HG02938 (cell line): ENCODE data around the gene ARHGAP26.

Experiments
- ATAC-seq: cut with Tn5 transposase; IDR thresholded peaks from one replicate; pipeline ENCODE4 v1.9.1; 2021; ENCODE audit warnings: mild to moderate bottlenecking, moderate library complexity; ENCODE audit not compliant: unreplicated experiment

ARHGAP26 gene

GRCh38 chr5:142826741-142827492, 56.7 kb downstream of the ARHGAP26 start:
- no peak for ATAC-seq

DNA sequence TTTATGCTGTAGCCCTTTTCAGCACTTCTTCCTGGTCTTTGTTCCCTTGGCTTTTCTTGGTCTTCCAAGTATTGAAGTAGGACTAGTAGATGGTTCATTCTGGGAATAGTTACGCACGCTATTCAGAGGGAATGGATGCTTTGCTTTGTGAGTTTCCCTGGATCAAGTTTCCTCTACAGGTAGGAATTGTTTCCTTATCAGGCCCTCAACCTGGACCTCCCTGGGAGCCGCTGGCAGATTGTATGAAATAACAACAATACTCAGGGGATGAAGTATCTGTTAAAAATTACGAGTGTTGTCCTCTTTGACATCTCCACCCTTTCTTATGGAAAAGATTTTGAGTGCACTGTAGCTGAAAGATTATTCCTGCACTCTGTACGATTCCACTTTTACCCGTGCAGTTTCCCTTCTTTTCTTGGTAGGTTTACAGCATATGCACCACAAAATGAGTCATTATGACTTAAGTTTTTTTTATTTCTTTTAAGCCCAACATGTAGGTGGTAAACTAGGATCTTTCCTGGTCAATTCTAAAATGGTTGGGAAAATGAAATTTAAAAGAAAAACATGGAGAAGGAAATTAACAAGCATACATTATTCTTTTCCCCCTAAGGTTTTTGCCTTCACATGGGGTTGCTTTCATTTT, 57.9 kb downstream of the ARHGAP26 start:
- ATAC-seq: no peak

GRCh38 chr5:142828797-142829535, 58.8 kb downstream of the ARHGAP26 start:
- no peak for ATAC-seq

DNA sequence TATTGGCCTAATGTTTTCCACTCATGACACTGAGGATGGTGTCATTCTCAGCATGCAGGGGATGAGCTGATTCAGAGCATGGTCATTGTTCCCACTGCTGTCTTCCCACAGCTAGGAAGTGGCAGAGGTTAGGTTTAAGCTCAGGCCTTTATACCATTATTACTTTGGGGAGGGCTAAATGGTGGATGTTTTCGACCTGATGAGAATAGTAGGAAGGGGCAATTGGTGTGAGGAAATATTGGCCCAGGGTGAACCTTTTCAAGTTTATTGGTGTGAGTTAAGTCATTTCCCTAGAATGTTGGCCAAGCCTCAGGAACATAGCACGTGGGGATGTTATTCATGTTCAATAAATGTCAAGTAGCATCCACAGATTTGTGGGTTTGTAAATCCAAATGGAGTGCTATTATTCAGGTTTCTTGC, 59.6 kb downstream of the ARHGAP26 start:
- ATAC-seq: no peak

DNA sequence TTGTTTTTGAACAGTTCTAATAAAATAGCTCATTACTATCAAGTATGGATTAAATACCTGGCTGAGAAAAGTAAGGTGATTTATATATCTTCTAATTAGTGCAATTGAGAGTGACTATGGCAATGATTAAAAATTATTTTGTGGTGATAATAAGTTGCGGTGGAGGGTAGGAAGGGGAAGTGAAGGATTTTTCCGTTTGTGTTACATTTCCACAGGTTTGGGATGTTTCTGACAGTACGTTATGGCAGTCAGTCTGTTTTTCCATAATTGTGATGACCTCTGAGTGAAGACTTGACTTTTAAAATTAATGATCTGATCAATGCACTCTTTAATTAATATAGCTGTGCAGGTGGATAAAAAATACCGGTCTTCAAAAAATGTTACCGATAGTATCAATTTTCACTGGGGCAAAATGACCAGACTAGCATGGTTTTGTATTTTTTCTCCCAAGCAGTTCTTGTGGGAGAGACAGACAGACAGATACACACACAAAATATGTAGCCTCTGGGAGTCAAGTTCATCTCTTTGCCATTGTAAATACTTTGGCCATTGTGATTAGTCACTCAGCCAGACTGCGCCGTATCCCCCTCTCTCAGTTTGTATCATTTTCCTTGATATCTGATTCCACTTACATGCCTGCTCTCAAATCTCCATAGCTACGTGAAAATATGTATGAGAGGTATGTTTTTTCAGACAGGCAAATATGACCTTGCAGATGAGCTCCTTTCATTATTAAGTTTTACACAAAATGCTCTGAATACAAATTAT, 60.2 kb downstream of the ARHGAP26 start:
- no peak for ATAC-seq

GRCh38 chr5:142831009-142831383, 60.8 kb downstream of the ARHGAP26 start:
- no peak for ATAC-seq

- ATAC-seq: no peak
These were observed 62.1 kb downstream of the ARHGAP26 start for GRCh38 chr5:142832263-142832662.

DNA sequence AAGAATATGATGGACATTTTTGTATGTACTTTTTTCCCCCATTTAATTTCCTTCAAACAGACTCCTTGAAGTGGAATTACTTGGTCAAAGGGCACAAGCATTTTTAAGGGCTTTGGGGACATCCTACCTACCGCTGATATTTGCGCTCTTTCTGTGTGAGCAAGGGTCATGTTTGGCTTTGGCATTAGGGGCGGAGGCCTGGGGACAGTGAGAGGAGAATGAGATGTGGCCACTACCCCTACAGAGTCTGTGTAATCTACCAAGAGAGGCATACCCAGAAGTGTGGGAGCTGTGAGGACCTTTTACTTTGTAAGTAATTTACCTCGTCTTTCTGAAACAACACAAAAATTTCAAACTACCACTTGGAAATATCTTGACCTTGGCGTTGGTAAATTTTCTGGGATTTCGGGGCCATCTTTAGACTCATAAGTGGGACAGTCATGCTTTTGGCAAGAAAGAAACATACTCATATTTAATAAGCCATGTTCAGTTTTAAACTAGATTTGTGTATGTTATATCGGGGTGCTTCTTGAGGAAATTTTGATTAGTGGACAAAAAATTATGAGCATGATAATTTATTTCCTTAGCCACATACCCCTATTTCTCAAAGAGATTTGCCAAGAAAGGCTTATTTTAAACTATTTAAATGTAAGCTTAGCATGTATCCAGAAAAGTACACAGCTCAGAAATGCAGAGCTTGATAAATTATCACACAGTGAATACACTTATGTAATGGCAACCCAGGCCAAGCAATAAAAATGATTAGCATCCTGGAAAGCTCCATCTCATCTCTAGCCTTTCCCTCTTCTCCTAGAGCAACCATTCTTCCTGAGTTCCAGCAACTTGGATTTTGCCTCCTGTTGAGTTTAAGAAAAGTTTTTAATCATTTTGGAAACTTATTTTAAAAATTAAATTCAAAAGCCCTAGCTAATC, 63.6 kb downstream of the ARHGAP26 start:
- no peak for ATAC-seq

DNA sequence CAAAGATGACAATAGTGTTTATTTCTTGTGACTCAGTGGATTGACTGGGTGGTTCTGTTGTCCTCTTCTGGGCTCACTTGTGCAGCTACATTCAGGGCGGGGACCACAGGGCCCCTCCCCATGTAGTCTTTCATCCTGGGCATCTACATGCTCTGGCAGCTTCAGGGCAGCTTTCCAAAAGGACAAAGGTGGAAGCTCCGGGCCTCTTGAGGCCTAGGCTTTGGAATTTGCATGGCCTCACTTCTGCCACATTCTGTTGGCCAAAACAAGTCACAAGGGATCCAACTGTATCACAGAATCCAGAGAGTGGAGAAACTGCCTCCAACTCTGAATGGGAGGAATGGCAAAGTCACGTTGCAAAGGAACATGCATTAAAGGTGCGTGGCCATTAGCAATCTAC, 64.3 kb downstream of the ARHGAP26 start:
- no peak for ATAC-seq

- no peak for ATAC-seq
These were observed 65.4 kb downstream of the ARHGAP26 start for GRCh38 chr5:142835540-142835939.

- ATAC-seq: no peak
These were observed 65.9 kb downstream of the ARHGAP26 start for GRCh38 chr5:142836048-142836447.

- ATAC-seq: no peak
These were observed 67.0 kb downstream of the ARHGAP26 start for GRCh38 chr5:142837081-142837725.

DNA sequence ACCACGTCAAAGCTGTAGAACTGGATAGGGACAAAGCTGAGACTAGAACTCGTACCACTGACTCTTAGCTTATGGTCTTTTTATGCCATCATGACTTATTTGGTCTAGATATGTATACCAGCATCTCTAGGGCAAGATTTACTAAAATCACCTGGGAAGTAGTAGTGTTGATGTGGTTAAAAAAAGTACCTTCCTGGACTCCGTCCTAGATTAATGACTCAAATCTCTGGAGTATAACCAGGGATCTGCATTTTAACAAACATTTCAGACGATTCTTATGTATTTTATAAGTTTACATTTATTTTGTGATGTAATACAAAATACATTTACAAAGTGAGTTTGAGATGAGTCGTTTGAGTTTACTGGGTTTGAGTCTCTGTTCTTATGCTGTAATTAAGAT, 68.7 kb downstream of the ARHGAP26 start:
- ATAC-seq: no peak

- ATAC-seq: no peak
These were observed 69.7 kb downstream of the ARHGAP26 start for GRCh38 chr5:142839711-142840346.

- ATAC-seq: no peak
These were observed 70.4 kb downstream of the ARHGAP26 start for GRCh38 chr5:142840575-142840974.

GRCh38 chr5:142841511-142842265, 71.5 kb downstream of the ARHGAP26 start:
- no peak for ATAC-seq

- ATAC-seq: no peak
These were observed 73.1 kb downstream of the ARHGAP26 start for GRCh38 chr5:142842994-142843905.
